GM21786 (cell line): ENCODE results near the gene STON2.
"Not testable (repeated sequence)": the region's sequence is repeated elsewhere in the genome, so short reads cannot be mapped to it uniquely, and the experiment has no call there.

ENCODE experiments used
- ATAC-seq: cut with Tn5 transposase; IDR thresholded peaks from one replicate; pipeline ENCODE4 v1.9.1; 2021; ENCODE audit not compliant: unreplicated experiment

Gene STON2

GRCh38 chr14:81272317-81272716, 127.8 kb downstream of the STON2 start:
- ATAC-seq = no peak

- ATAC-seq = no peak
These were observed 130.1 kb downstream of the STON2 start for GRCh38 chr14:81269979-81270375.

- ATAC-seq = peak; percentile 74
These were observed 130.8 kb downstream of the STON2 start for GRCh38 chr14:81269100-81269978.

- no peak for ATAC-seq
These were observed 132.1 kb downstream of the STON2 start for GRCh38 chr14:81268016-81268416.

- no peak for ATAC-seq
These were observed 134.4 kb downstream of the STON2 start for GRCh38 chr14:81265636-81266169.

- no peak for ATAC-seq
These were observed 135.5 kb downstream of the STON2 start for GRCh38 chr14:81264671-81265070.

- no peak for ATAC-seq
These were observed 136.2 kb downstream of the STON2 start for GRCh38 chr14:81263777-81264410.

GRCh38 chr14:81261176-81261575, 138.9 kb downstream of the STON2 start:
- ATAC-seq = no peak

- no peak for ATAC-seq
These were observed 139.4 kb downstream of the STON2 start for GRCh38 chr14:81260732-81261131.

- ATAC-seq = peak; percentile 81
These were observed 143.7 kb downstream of the STON2 start for GRCh38 chr14:81256289-81256960.

GRCh38 chr14:81252278-81252677, 147.8 kb downstream of the STON2 start:
- no peak for ATAC-seq

GRCh38 chr14:81247271-81247766, 152.8 kb downstream of the STON2 start:
- no peak for ATAC-seq

GRCh38 chr14:81246461-81247270, 153.5 kb downstream of the STON2 start:
- no peak for ATAC-seq

- ATAC-seq = no peak
These were observed 154.4 kb downstream of the STON2 start for GRCh38 chr14:81245771-81246170.

- not testable (repeated sequence) for ATAC-seq
These were observed 155.7 kb downstream of the STON2 start for GRCh38 chr14:81244431-81244830.

GRCh38 chr14:81243499-81243898, 156.6 kb downstream of the STON2 start:
- ATAC-seq = no peak

- not testable (repeated sequence) for ATAC-seq
These were observed 163.3 kb downstream of the STON2 start for GRCh38 chr14:81236849-81237248.

GRCh38 chr14:81236138-81236537, 164.0 kb downstream of the STON2 start:
- no peak for ATAC-seq

GRCh38 chr14:81235096-81235495, 165.0 kb downstream of the STON2 start:
- no peak for ATAC-seq

- ATAC-seq = no peak
These were observed 165.8 kb downstream of the STON2 start for GRCh38 chr14:81234278-81234677.
